ENCODE results near the gene STPG2. TPM values are rescaled to one million over a fixed set of nuclear protein-coding genes. Genes with fewer than 3 reads are reported as not detected.
A peak's percentile ranks its signal among the peaks of the same experiment; 100 is the strongest.

Gene STPG2
- total and polyA plus RNA-seq, 12 donors = 0.07 to 1.8 (median 0.61) TPM; not detected in 3

DNA sequence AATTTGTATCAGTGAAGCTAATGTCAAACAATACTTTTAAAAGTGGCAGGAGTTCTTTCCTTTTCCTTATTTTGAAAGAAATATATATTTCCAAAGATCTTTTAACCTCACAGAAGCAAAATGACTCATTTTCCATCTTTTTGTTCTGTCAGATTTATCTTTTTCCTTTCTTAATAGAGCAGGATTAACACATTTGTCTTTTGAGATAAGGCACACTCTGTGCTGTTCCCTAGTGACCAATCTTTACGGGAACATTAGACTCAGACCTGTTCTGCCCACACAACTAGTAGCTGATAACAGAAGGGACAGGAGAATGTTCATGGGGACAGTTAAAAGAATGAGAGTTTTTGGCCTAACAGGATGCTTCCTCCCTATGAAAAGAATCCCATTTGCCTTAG lies 381.2 kb downstream of the STPG2 start:
- peak in 3 of 7 donors; percentile 13 to 61 (median 15) for DNase-seq

DNA sequence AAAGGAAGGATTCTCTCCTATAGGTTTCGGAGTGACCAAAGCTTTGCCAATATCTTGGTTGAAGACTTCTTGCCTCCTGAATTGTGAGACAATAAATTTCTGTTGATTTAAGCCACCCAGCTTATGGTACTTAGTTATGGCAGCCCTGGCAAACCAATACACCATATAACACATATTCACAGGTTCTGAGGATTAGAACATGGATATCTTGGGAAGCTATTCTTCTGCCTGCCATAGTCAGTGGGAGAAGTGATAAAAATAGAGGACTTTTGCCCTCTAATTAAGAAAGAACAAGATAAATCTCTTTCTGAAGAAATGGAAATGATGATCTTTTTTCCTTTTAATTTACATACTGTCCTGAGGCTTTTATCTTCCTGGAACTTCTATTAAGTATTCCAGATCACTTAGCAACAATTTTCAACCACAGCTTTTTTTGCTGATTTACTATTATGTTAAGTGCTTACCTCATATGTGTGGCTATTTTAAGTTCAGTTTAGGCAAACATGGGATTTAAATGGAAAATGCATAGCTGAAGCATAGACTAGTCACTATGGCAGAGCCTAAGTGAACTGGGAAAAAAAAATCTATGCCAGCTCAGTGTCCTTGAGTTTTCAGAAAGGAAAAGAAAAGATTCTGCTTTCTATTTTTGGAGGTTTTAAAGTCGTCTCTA lies 381.7 kb downstream of the STPG2 start:
- no peak overlapping the region for H3K4me3 ChIP-seq
- WGBS, 4 donors = 49 to 60% (median 59%) methylated on average over 2 of the region's 2 CpGs
- no peaks in the 10 kb centered on the region for H3K27me3 ChIP-seq
- H3K27ac ChIP-seq = peak overlapping the region in 2 of 5 donors; percentile 56 to 65
- TF ChIP-seq, protein P1, sequence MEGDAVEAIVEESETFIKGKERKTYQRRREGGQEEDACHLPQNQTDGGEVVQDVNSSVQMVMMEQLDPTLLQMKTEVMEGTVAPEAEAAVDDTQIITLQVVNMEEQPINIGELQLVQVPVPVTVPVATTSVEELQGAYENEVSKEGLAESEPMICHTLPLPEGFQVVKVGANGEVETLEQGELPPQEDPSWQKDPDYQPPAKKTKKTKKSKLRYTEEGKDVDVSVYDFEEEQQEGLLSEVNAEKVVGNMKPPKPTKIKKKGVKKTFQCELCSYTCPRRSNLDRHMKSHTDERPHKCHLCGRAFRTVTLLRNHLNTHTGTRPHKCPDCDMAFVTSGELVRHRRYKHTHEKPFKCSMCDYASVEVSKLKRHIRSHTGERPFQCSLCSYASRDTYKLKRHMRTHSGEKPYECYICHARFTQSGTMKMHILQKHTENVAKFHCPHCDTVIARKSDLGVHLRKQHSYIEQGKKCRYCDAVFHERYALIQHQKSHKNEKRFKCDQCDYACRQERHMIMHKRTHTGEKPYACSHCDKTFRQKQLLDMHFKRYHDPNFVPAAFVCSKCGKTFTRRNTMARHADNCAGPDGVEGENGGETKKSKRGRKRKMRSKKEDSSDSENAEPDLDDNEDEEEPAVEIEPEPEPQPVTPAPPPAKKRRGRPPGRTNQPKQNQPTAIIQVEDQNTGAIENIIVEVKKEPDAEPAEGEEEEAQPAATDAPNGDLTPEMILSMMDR (IDR thresholded peaks at IDR 0.05) = no peak
- no peak for TF ChIP-seq POLR2A (IDR thresholded peaks at IDR 0.05)
- no peak for DNase-seq
- H3K9me3 ChIP-seq (replicated peaks in 1 of 3) = no peaks in the 10 kb centered on the region
- peaks cover 4 to 27% of the 10 kb centered on the region in 2 donors for H3K4me1 ChIP-seq (replicated peaks in 1 of 2)
- H3K36me3 ChIP-seq (replicated peaks in 1 of 2) = no peaks in the 10 kb centered on the region
- intact Hi-C loops (cut with DNase I) = no loop called here

More for the DNA sequence above, 381.2 kb downstream of the STPG2 start:
- WGBS, 4 donors = 12 to 16% (median 13%) methylated on average over 1 of the region's 1 CpG
- H3K27ac ChIP-seq = peak overlapping the region in 3 of 5 donors; percentile 8 to 65 (median 64)
- intact Hi-C loops (cut with DNase I) = no loop called here
- H3K27me3 ChIP-seq = no peaks in the 10 kb centered on the region
- H3K4me3 ChIP-seq = no peak overlapping the region
- TF ChIP-seq, protein P1 (IDR thresholded peaks at IDR 0.05) = no peak
- no peak for TF ChIP-seq POLR2A (IDR thresholded peaks at IDR 0.05)
- no peaks in the 10 kb centered on the region for H3K36me3 ChIP-seq (replicated peaks in 1 of 2)
- no peaks in the 10 kb centered on the region for H3K9me3 ChIP-seq (replicated peaks in 1 of 3)
- peaks cover 4 to 27% of the 10 kb centered on the region in 2 donors for H3K4me1 ChIP-seq (replicated peaks in 1 of 2)

DNA sequence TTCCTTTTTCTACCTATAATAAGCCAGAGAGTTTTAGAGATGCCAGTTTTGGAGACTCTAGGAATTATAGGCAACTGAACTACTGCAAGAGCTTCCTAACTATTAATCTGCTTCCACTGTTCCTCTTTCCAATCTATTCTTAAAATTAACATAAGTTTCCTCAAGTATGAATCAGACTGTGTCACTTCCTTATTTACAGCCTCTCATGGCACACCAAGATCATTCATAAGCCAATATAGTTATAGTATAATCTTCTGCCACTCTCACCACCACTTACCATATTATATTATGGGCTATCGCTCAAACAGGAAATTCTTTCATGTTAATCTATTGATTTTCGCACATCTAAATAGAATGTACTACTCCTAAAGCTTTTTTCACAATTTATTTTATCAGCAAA lies 383.5 kb downstream of the STPG2 start:
- Histone ChIP-seq H3K9me3 (replicated peaks in 1 of 3) (no peaks in the 10 kb centered on the region), H3K4me3 (no peak overlapping the region), H3K36me3 (replicated peaks in 1 of 2) (no peaks in the 10 kb centered on the region), H3K4me1 (replicated peaks in 1 of 2) (peaks cover 4 to 27% of the 10 kb centered on the region in 2 donors), H3K27me3 (no peaks in the 10 kb centered on the region), H3K27ac (no peak overlapping the region)
- no peak for DNase-seq
- TF ChIP-seq, protein P1 (IDR thresholded peaks at IDR 0.05) = no peak
- TF ChIP-seq POLR2A (IDR thresholded peaks at IDR 0.05) = no peak
- WGBS, 4 donors = 88 to 94% (median 92%) methylated on average over 2 of the region's 2 CpGs
- intact Hi-C loops (cut with DNase I) = no loop called here

DNA sequence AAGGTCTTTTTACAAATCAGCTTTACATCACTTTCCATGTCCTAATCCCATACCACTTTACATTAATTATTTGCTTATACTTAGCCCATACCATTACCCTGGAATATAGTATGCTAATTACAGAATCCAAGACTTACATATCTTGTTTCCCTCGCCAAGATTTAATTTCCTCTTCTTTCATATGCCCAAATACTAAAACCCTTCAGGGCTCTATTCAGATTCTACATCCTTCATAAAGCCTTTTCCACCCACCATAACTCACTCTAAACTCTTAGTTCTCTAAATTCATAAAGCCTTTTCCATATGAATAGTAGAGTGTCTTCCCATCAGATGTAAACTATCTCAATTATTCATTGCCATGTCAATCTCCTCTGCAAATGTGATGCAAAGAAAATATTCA lies 390.7 kb downstream of the STPG2 start:
- no peak for DNase-seq
- Histone ChIP-seq H3K4me1 (replicated peaks in 1 of 2) (no peaks in the 10 kb centered on the region), H3K36me3 (replicated peaks in 1 of 2) (no peaks in the 10 kb centered on the region), H3K27ac (no peak overlapping the region), H3K4me3 (no peak overlapping the region), H3K9me3 (replicated peaks in 1 of 3) (no peaks in the 10 kb centered on the region), H3K27me3 (no peaks in the 10 kb centered on the region)
- WGBS, 4 donors = 68 to 85% (median 77%) methylated on average over 1 of the region's 1 CpG
- TF ChIP-seq POLR2A (IDR thresholded peaks at IDR 0.05) = no peak
- TF ChIP-seq, protein P1 (IDR thresholded peaks at IDR 0.05) = no peak
- intact Hi-C loops (cut with DNase I) = no loop called here
